ENCODE results near the gene NHEJ1.

Gene NHEJ1

DNA sequence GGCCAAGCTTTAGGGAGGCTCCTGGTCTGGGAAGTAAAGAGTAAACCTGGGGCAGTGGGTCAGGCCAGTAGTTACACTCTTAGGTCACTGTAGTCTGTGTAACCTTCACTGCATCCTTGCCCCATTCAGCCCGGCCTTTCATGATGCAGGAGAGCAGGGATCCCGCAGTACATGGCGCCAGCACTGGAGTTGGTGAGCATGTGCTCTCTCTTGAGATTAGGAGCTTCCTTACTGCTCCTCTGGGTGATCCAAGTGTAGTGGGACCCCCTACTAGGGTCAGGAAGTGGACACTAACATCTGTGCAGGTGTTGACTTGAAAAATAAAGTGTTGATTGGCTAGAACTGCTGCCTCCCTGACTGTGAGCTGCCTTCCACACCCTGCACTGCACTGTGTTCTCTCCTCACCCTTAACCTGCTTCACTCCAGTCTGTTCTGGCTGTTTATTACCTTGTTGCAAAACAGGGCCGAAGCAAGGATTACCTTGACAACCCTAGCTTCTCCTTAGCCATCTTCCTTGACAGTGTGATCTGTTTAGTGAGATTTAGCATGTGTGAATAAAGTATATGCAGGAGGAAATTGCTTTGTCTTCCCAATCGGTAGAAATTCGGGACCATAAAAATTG lies 22.6 kb upstream of the NHEJ1 start:
- DNase-seq (ENCODE audit: low read depth, low spot score), result no peak
- H3K27ac ChIP-seq, result no peak overlapping the region

DNA sequence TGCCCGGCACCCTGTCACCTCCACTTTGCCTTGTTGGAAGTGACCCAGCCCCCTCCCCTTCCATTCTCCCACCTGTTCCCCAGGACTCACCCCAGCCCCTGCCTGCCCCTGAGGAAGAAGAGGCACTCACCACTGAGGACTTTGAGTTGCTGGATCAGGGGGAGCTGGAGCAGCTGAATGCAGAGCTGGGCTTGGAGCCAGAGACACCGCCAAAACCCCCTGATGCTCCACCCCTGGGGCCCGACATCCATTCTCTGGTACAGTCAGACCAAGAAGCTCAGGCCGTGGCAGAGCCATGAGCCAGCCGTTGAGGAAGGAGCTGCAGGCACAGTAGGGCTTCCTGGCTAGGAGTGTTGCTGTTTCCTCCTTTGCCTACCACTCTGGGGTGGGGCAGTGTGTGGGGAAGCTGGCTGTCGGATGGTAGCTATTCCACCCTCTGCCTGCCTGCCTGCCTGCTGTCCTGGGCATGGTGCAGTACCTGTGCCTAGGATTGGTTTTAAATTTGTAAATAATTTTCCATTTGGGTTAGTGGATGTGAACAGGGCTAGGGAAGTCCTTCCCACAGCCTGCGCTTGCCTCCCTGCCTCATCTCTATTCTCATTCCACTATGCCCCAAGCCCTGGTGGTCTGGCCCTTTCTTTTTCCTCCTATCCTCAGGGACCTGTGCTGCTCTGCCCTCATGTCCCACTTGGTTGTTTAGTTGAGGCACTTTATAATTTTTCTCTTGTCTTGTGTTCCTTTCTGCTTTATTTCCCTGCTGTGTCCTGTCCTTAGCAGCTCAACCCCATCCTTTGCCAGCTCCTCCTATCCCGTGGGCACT lies 21.9 kb upstream of the NHEJ1 start:
- no peak overlapping the region for H3K27ac ChIP-seq
- no peak for DNase-seq (ENCODE audit: low read depth, low spot score)

DNA sequence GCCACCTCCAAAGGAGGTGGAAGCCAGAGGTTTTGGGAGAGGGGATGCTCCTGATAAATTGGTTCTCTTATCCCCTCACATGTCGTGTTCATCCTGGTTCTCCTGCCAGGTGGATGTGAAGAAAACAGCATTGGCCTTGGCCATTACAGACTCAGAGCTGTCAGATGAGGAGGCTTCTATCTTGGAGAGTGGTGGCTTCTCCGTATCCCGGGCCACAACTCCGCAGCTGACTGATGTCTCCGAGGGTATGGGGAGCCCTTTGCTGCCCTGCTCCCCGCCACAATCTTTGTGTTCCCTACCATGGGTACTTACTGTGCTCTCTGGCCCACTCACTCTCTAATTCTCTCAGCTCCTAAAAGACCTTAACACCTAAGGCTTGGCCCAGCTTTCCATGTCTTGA lies 20.9 kb upstream of the NHEJ1 start:
- no peak for DNase-seq (ENCODE audit: low read depth, low spot score)
- H3K27ac ChIP-seq, result no peak overlapping the region

DNA sequence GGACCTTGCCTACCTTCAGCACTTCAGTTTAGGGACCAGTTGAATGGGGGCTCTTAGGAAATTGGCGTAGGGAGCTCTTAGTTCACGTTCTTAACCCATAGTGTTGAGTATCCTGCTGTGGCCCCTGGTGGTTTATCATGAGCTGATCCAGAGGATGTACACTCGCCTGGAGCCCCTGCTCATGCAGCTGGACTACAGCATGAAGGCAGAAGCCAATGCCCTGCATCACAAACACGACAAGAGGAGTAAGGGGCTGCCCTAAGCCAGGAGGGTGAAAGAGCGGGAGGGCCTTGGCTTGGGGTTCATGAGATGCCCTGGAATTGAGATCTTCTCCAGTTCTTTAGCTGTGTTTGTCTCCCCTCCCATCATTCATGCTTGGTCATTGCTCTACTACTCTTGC lies 20.3 kb upstream of the NHEJ1 start:
- no peak for DNase-seq (ENCODE audit: low read depth, low spot score)
- H3K27ac ChIP-seq, result no peak overlapping the region

DNA sequence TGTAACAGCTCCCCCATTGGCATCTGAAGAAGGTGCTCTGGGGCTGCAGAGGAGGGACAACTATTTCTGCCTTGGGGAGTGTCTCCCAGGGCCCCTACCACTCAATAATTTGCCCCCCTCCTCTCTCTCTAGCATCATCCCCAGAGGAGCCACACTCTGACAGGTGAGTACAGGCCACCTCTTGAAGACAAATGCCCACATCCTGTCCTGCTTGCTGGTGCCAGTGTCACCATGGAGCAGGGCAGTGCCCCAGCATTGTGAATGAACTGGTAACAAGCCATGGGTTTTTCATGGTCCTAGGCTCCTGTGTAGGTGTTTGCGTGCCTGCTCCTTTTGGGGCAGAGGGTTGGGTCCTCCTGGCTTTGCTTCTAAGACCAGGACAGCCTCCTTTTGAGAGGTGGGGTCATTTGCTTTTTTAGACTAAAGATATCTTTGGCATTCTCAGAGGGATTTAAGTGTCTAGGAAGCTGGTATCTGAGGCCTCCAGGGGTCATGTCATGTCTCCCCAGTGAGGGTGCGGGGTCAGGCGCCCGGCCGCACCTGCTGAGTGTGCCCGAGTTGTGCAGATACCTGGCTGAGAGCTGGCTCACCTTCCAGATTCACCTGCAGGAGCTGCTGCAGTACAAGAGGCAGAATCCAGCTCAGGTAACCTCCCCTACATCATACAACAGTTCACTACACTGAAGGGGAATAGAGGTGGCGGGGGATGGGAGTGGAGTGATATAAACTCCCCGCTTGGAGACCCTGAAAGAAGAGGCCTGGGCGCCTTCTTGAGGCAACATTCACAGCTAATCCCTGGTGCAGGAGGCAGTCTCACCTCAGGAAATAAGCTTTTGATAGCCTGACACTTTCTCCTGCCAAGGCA lies 19.2 kb upstream of the NHEJ1 start:
- no peak for DNase-seq (ENCODE audit: low read depth, low spot score)
- H3K27ac ChIP-seq, result no peak overlapping the region

DNA sequence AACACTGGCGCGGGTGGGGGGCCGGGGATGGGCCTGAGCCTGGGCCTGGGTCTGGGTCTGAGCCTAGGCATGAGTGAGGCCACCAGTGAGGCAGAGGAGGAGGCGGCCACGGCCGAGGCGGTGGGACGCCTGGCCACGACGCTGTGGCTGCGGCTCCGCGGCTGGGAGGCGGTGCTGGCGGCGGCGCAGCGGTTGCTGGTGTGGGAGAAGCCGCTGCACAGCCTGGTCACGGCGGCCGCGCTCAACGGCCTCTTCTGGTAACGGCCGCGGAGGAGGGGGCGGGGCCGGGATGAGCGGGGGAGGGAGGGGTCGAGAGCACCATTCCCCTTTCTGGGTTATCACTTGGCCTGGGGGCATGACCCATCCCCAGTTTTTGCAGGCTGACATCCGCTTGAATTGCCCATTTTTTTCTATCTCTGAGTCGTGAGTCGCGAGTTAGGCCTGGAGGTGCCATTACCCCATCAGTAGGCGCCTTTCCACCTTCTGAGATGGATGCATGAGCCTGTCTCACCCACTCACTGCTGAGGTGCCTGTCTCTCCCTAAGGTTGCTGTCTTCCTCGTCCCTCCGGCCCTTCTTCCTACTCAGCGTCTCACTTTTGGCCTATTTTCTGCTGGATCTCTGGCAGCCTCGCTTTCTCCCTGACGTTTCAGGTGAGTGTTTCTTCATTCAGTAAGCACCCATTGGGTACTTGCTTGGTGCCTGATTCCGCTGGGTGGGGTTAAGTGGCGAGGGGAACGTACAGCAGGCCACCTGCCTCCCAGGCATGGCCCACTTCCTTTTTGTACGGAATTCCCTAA lies 18.0 kb upstream of the NHEJ1 start:
- DNase-seq (ENCODE audit: low read depth, low spot score), result no peak

DNA sequence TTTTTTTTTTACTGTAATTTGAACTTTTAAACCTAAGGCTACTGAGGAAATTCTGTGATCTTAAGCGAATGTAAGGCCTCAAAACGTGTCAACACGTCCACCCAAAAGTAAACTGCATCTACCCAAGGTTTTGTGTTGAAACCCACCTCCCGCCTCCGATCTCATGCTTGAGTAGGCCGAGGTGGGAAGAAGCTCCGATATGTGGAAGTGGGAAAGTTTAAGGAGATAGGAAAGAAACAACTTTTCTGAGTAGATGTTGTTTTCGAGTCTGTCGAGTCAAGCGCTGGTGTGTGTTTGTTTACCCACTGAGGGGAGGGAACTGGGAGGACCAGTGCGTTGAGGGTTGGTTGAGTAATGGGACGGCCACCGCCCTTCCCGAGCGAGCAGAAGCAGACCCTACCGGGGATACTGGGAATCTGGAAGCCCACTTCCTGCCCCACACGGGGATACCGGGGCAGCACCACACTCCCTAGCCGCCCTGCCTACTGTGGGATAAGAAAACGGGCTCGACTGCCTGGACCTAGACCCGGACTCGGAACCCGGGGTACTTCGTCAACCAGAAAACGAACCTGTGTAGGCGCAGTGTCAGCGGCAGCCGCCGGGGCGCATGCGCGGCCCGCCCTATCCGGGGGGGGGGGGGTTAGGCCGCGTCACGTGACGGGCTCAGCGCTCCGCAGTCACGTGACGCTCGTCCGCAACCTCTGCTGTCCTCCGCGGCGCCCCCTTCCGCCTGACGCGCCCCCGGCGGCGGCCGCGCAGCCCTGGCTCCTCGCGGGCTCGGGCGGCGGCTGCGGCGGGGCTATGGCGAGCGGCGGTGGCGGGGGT lies 17.1 kb upstream of the NHEJ1 start, which contains the start of gene RETREG2:
Gene RETREG2 (plus strand): TSS at position 724 of the 825 bp plus-strand sequence. CDS start 78 bp downstream, at position 802.
- H3K27ac ChIP-seq, result peak within 1 kb of the TSS; percentile 99
- peak; percentile 82 for DNase-seq (ENCODE audit: low read depth, low spot score)

More for the DNA sequence above, 18.0 kb upstream of the NHEJ1 start:
- peak overlapping the region; percentile 99 for H3K27ac ChIP-seq

DNA sequence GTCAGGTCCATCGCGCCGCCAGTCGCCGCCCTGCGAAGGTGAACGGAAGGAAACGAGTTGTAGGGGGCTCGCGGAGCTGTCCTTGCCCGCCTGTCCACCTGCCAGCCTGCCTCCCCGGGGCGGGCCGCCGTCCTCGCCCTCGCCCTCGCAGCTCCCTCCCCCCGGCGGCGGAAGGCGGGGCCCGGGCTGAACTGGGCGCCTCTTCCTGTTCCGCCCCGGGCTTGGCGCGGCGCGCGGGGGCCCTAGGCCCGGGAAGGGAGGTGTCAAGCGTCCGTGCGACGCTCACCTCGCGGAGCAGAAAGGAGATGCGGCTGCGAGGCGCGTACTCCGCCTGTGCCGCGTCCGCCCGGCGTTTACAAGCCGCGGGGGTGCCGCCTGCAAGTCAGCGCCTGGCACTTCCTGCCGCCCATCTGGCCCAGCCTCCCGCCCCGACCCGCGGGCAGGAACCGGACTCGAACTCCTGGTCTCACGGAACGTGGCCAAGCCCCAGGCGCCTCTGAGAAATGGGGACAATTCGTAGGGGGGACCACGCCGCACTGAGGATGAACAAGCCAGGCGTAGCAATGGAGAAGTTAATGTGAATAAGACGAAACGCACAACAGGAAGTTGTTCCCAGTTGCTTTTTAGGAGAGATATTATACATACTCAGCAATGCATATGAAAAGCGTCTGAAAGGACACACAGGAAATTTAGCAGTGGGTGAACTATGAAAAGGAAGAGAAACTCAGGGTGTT lies 16.4 kb upstream of the NHEJ1 start, which contains the start of gene CNPPD1:
Gene CNPPD1 (minus strand): TSS at position 108 of the 734 bp plus-strand sequence. CDS start 97 bp downstream, at position 11.
- no peak for DNase-seq (ENCODE audit: low read depth, low spot score)
- peak within 1 kb of the TSS; percentile 99 for H3K27ac ChIP-seq

DNA sequence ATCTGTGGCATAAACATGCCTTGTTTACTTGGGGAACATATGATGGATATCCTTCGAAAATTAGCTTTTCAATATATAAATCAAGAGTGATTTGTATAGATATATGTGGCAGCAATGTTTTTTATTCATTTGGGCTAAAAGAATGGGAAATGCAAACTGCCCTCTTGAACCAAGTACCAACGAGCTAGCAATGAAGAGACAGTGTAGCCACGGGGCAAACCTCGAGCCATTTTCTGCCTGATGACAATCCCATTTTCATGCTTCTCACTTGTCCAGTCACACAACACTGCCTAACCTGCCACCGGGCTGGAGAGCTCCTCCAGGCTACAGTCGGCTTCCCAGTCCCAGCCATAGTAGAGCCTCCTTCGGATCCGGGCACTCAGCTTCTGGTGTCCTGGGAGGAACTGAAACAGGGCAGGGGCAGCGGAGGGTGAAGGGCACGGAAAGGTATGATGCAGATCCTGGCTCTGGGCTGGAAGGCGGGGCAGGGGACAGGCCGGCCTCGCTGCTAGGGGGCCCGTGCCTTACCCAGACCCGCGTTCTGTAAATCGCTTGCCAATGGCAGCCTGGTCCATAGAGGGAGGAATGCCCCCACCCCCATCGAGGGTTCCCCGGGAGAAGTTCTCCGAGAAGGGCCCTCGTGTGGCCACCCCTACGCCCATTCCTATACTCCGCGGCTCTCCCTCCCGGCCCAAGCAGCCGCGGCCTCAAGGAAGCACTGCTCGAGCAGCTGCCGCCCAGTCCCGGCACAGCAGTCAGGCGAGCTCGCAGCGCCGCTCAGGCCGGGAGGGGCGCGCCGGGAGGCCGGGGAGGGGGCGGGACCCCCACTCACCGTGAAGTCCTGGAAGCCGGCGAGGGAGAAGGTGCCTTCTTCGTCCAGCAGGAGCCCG lies 15.6 kb upstream of the NHEJ1 start:
- DNase-seq (ENCODE audit: low read depth, low spot score), result no peak
- H3K27ac ChIP-seq, result peak overlapping the region; percentile 99

DNA sequence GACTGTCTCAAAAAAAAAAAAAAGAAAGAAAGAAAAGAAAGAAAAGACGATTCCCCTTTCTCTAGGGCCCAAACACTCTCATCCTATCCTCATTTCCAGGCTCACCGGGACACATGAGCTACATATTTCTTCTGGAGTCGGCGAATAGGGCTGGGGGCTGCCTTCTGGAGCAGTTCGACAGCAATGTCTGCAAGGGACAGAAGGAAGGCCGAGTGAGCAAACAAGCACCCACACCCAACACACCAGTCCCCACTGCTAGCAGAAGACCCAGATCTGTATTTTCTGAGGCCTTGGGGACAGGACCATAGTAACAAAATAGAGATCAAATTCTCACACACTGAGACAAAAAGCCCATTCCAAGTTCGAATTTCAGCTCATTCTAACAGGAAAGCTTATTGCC lies 14.9 kb upstream of the NHEJ1 start:
- no peak for DNase-seq (ENCODE audit: low read depth, low spot score)
- H3K27ac ChIP-seq, result peak overlapping the region; percentile 99

DNA sequence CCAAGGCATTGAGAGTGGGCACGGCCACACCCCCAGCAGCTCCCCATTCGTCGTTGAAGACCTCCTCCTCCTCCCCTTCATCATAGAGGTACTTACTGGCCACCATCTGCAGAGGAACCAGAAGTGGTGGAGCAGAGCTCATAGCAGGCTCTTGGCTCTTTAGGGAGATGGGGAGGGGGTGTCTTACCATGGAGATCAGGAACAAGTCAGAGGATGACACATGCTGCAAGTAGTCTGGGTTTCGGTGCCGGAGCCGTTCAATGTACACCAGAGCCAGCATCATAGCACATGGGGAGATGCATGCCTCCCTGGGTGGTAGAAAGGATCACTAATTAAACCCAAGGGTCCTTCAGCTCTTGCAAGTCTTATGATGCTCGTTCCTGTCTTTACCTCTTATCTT lies 14.2 kb upstream of the NHEJ1 start:
- no peak overlapping the region for H3K27ac ChIP-seq

DNA sequence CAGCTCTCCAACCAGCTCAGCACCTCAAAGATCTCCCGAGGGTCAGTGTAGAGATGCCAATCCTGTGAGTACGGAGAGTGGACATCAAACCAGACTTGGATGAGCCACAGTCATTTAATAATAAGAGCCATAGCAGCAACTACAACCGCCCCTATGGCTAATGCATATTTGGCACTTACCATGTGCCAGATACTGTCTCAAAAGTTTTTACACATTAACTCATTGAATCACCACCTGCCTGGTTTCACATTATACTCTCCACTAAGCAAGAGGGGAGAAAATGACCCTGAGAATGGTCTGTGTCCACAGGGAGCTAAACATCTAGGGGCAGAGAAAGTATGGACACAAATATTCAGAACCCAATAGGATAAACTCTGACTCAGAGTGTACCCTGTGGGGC lies 13.5 kb upstream of the NHEJ1 start:
- no peak overlapping the region for H3K27ac ChIP-seq
- DNase-seq (ENCODE audit: low read depth, low spot score), result no peak

More for the DNA sequence above, 14.2 kb upstream of the NHEJ1 start:
- no peak for DNase-seq (ENCODE audit: low read depth, low spot score)

DNA sequence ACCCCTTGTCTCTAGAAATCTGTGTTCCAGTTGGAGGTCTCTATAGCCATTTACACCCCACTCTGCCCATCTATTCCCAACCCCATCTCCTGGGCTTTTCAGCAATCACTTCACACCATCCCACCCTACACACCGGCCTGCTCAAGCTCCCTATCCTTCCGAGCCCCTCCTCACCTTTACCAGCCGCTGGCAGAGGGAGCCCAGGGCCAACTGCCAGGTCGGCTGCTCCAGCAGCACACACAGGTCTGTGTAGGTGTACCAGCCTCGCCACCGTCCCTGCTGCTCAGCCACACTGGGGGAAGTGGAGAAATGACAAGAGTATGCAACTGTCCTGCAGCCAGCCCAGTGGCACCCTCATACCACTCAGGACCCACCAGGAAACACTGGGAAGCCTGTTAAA lies 12.6 kb upstream of the NHEJ1 start:
- no peak for DNase-seq (ENCODE audit: low read depth, low spot score)
- H3K27ac ChIP-seq, result no peak overlapping the region

DNA sequence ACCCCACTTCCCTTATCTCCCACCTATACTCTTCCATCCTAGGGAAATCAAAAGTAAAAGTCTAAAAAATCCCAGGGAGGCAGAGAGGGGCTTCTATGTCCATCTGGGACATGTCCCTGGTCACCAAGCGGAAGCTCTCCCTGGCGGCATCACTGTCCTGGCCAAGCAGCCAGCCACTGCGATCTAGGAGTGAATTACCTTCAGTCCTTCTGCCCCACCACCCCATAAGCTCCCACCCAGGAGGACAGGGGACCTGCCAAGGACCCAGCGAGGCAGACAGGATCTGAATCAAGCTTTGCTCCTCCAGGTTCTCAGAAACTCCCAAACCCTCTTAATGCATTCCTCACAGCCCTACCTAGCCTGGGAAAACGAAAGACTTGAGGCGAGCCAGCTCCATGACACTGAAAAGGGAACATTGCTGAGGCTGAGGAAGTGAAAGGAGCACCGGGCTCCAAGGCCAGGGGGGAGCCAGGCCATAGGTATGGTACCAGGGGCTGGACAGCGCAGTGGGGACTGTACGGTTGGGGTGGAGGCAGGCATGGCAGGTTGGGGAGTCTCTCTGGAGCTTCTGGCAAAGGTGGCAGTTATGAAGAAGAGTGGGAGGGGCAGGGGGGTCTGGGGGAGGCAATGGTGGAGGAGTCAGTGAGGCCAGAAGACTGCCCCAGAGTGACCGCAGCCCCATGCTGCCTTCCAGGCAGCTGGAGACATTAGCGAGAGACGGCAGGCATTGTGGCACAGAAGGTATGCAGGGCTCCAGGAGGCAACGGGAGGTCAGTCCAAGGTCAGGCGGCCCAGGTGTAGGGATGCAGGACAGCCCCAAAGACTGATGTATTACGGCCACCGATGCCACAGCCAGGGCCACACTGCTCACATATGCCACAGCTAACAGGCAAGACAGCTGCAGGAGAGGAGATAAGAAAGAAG lies 11.9 kb upstream of the NHEJ1 start:
- H3K27ac ChIP-seq, result no peak overlapping the region
- no peak for DNase-seq (ENCODE audit: low read depth, low spot score)

DNA sequence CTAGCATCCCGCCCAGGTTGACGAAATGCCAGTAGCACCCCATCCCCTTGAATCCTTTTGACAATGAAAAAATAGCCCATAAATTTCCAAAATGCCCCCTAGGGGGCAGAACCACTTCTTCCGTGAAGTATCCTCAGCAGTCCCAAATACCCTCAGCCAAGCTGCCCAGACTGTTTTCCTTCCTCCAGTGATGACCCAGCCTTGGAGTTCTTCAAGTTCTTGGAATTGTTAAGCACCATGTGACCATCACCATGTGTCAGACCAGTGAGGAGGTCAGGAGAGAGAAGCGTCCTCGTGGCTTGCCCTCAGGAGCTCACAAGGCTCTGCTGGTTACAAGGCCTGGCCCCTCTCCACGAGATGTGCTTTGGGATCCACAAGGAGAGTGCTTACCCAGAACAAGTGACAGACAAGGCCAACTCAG lies 10.6 kb upstream of the NHEJ1 start:
- DNase-seq (ENCODE audit: low read depth, low spot score), result no peak
- H3K27ac ChIP-seq, result no peak overlapping the region

DNA sequence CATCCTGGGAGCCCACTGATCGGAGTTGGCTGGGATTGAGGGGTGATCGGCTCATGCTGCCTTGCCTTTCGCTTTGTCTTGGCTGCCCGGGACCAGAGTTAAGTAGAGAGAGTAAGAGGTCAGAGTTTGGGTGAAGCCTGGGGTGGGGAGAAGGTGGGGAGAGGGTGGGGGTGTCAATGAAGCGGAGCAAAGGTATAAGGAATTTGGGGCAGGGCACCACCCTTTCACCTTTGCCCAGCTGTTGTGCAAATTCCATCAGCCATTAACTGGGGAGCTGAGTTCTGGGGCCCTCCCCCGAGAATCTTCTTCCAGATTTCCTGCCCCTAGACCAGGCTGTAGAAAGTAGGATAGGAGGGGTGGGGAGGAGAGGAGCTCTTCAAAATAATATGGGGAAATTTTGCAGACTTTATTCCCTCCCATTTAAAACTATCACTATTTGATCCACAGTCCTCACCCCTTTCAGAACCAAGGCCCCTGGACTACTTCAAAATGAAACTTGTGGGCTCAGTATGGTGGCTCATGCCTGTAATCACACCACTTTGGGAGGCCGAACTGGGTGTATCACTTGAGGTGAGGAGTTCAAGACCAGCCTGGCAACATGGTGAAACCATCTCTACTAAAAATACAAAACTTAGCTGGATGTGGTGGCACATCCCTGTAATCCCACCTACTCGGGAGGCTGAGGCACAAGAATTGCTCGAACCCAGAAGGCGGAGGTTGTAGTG lies 9.5 kb upstream of the NHEJ1 start, which contains the start of gene SLC23A3:
Gene SLC23A3 (minus strand): TSS at position 100 of the 725 bp plus-strand sequence. CDS start 45 bp downstream, at position 55.
- H3K27ac ChIP-seq, result no peak within 1 kb of the TSS
- no peak for DNase-seq (ENCODE audit: low read depth, low spot score)

Data from epithelial cell of prostate (primary cell).